ENCODE data around the gene TSPAN5.

Gene TSPAN5

DNA sequence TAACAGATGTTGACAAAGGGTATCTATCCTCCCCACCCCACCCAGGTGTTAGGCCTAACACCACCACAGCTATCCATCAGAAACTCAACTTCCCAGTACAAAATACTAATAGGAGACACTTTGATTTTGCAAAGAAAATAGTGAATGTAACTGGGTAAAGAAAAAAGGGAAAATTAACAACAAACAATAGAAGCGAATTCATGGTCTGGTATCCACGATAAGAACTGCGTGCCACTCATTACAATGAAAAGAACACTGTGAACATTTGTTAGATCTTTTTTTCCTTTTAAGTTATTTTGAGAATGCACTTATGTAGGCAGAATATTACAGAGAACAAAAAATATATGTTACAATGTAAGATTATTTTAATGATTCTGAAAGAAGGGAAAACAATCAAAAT, 12.0 kb downstream of the TSPAN5 start:
- no peak overlapping the region for H3K27ac Mint-ChIP-seq
- peaks cover 0 to 3% of the 10 kb centered on the region in 2 donors for H3K9me3 Mint-ChIP-seq
- no peak overlapping the region for H3K4me3 Mint-ChIP-seq
- ATAC-seq (replicated peaks), result no peak
- no peak for DNase-seq
- peaks cover 0 to 5% of the 10 kb centered on the region in 2 donors for H3K36me3 Mint-ChIP-seq
- peaks cover 3 to 13% of the 10 kb centered on the region in 2 donors for H3K4me1 Mint-ChIP-seq
- H3K27me3 Mint-ChIP-seq, result no peaks in the 10 kb centered on the region

DNA sequence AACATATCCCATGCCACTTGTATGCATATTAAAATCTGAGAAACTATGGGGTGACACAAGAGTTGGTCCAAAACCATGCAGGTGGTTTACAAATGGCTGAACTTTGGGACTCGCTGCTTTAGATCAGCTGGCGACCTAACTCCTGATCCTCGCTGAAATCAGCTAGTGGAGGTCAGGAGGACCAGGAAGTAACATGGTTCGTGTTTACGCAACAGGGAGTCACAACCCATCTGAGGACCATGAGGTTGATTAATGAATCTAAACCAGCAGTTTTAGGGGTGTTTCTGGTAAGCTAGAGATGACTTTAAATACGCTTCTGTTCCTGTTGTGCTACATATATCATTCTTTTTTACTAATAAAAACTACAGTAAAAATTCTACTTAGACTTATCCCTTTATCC, 12.9 kb downstream of the TSPAN5 start:
- peaks cover 0 to 3% of the 10 kb centered on the region in 2 donors for H3K9me3 Mint-ChIP-seq
- ATAC-seq (replicated peaks) (no peak), DNase-seq (no peak)
- H3K27me3 Mint-ChIP-seq, result no peaks in the 10 kb centered on the region
- H3K27ac Mint-ChIP-seq, result no peak overlapping the region
- peaks cover 0 to 5% of the 10 kb centered on the region in 2 donors for H3K36me3 Mint-ChIP-seq
- peaks cover 3 to 13% of the 10 kb centered on the region in 2 donors for H3K4me1 Mint-ChIP-seq
- no peak overlapping the region for H3K4me3 Mint-ChIP-seq

DNA sequence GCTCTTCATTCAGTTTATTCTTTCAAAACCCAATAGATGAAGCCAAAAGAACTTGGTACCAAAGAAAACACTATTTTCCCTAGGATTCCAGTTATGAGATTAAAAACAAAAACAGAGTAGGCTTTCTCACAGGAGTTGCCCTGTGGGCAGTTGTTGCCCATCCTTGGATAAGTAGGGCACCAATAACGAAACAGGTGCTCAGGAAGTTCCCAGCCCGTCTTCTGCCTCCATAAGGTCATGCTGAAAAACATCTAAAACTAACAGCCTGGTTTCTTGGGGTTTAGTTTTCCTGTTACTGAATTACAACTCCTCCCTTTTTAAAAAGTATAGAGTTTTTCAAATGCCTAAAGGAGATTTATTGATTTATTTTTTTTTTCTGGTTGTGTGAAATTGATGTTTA, 14.7 kb downstream of the TSPAN5 start:
- Mint-ChIP-seq H3K4me3 (no peak overlapping the region), H3K27ac (no peak overlapping the region), H3K4me1 (peaks cover 8 to 21% of the 10 kb centered on the region in 2 donors), H3K36me3 (peaks cover 0 to 2% of the 10 kb centered on the region in 2 donors), H3K27me3 (no peaks in the 10 kb centered on the region), H3K9me3 (peaks cover 0 to 2% of the 10 kb centered on the region in 2 donors)
- no peak for ATAC-seq (replicated peaks)
- DNase-seq, result no peak

DNA sequence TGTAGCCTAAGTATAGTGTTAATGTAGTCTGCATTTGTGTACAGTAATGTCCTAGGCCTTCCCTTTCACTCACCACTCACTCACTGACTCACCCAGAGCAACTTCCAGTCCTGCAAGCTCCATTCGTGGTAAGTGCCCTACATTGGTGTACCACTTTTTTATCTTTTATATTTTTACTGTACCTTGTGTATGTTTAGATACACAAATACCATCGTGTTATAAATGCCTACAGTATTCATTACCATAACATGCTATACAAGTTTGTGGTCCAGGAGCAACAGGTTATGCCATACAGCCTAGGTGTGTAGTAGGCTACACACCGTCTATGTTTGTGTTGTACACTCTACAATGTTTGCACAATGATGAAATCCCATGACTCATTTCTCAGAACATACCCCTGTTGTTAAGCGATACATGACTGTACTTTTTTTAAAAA, 15.4 kb downstream of the TSPAN5 start:
- peaks cover 11 to 21% of the 10 kb centered on the region in 2 donors for H3K4me1 Mint-ChIP-seq
- H3K27ac Mint-ChIP-seq, result no peak overlapping the region
- H3K36me3 Mint-ChIP-seq, result peaks cover 0 to 2% of the 10 kb centered on the region in 2 donors
- peaks cover 0 to 2% of the 10 kb centered on the region in 2 donors for H3K9me3 Mint-ChIP-seq
- DNase-seq, result no peak
- no peaks in the 10 kb centered on the region for H3K27me3 Mint-ChIP-seq
- no peak overlapping the region for H3K4me3 Mint-ChIP-seq
- no peak for ATAC-seq (replicated peaks)

DNA sequence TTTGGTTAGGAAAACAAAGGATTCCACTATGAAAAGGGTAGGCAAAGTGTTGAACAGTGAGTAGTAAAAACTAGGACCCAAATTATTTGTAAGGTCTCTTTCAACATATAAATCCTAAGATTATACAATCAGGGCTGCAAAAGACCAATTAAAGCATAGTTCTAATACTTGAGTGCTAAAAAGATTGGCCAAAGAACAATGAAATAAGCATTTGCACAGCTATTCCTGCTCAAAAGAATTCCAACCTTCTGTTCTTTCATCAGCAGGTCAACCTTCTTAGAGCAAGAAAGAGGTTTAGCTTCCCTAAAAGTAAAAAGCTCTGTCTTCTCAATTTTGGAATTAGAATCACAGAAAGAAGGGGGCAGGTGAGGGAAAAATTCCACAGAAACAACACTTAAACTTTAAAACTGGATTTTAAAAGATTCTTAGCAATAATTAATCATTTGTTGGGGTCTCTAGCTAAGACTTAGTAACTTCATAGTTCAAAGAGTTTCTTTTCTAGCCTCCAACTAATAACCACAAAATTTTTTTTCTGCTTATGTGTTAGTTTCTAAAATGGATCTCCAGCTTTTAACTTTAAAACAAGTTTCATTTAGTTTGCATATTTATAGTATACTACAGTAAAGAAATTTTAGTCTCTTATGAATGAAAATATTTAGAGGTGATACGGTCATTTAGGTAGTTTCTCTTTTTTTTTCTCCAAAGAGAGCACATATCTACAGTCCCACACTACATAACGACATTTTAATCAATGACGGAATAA, 16.3 kb downstream of the TSPAN5 start:
- Mint-ChIP-seq H3K36me3 (peaks cover 0 to 2% of the 10 kb centered on the region in 2 donors), H3K27ac (no peak overlapping the region), H3K4me1 (peaks cover 13 to 22% of the 10 kb centered on the region in 2 donors), H3K27me3 (no peaks in the 10 kb centered on the region), H3K4me3 (no peak overlapping the region), H3K9me3 (peaks cover 0 to 2% of the 10 kb centered on the region in 2 donors)
- no peak for ATAC-seq (replicated peaks)
- no peak for DNase-seq

DNA sequence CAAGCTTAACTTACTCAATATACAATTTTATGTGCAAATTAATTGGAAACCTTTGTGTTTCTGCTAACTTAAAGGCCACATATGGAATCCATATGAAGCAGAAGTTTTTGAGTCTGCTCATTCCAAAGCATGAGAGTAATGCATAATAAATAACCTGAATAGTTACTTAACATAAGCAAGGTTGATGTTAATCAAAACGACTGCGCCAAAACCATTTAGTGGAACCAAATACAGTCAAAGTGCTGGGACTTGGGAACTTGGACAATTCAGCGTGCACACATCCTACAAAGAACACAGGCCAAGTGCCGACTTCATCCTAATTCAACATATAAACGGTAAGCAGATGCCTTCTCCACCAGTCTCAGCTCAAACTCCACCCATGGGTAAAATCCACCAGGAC, 17.0 kb downstream of the TSPAN5 start:
- peaks cover 0 to 2% of the 10 kb centered on the region in 2 donors for H3K9me3 Mint-ChIP-seq
- no peak overlapping the region for H3K4me3 Mint-ChIP-seq
- peaks cover 12 to 26% of the 10 kb centered on the region in 2 donors for H3K4me1 Mint-ChIP-seq
- DNase-seq (no peak), ATAC-seq (replicated peaks) (no peak)
- H3K27me3 Mint-ChIP-seq, result no peaks in the 10 kb centered on the region
- H3K27ac Mint-ChIP-seq, result no peak overlapping the region
- peaks cover 0 to 2% of the 10 kb centered on the region in 2 donors for H3K36me3 Mint-ChIP-seq

DNA sequence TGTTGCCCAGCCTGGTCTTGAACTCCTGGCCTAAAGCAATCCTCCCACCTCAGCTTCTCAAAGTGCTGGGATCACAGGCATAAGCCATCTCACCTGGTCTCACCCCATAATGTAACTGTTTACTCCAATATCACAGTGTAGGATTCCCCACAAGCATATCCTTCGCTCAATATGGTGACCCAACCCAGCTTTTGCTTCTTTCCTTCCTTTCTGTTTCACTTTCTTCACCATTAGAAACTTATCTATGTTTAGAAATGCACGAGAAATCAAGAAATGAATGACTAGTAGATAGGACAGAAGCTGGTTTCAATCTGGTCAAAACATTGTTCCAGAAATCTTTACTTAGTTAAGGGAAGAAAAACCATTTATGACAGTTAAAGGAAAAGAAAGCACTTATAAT, 18.9 kb downstream of the TSPAN5 start:
- DNase-seq (no peak), ATAC-seq (replicated peaks) (peak; percentile 31 to 34)
- H3K36me3 Mint-ChIP-seq, result peaks cover 0 to 2% of the 10 kb centered on the region in 2 donors
- H3K9me3 Mint-ChIP-seq, result peaks cover 0 to 2% of the 10 kb centered on the region in 2 donors
- peak overlapping the region in 1 of 2 donors; percentile 49 for H3K4me3 Mint-ChIP-seq
- peaks cover 10 to 22% of the 10 kb centered on the region in 2 donors for H3K4me1 Mint-ChIP-seq
- peak overlapping the region; percentile 11 for H3K27ac Mint-ChIP-seq
- no peaks in the 10 kb centered on the region for H3K27me3 Mint-ChIP-seq

DNA sequence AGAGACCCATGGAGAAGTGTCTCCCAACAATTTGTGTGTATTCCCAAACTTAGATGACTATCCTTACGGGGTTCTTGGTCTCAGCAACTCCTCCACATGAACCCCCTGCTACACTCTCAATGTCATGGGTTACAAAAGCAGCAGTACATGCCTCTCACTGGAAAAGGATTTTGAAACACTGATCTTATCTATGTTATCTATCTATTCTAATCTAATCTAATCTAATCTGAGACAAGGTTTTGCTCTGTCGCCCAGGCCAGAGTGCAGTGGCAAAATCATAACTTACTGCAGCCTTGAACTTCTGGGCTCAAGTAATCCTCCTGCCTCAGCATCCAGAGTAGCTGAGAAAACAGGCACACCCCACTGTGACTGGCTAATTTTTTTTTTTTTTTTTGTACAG, 19.3 kb downstream of the TSPAN5 start:
- Mint-ChIP-seq H3K4me3 (no peak overlapping the region), H3K9me3 (peaks cover 0 to 2% of the 10 kb centered on the region in 2 donors), H3K4me1 (peaks cover 10 to 21% of the 10 kb centered on the region in 2 donors), H3K36me3 (peaks cover 0 to 2% of the 10 kb centered on the region in 2 donors), H3K27me3 (no peaks in the 10 kb centered on the region), H3K27ac (no peak overlapping the region)
- ATAC-seq (replicated peaks) (no peak), DNase-seq (no peak)

DNA sequence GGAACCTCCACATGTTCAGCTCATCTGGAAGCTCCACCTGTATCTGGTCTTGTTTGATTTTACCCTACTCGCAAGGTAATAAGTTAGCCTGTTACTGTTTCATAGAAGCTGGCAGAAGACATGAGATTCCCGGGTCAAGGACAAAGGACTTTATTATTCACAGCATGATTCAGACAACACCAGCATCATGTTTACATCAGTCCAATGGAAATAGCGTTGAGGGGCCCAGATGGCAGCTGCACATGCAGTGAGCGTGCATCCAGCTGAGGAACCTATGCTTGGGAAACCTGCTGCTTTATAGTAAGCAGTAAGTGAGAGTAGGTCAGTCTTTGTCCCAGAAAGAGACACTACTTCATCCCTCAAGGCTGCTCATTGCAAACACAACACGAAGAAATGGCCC, 19.8 kb downstream of the TSPAN5 start:
- peaks cover 0 to 2% of the 10 kb centered on the region in 2 donors for H3K9me3 Mint-ChIP-seq
- no peak overlapping the region for H3K4me3 Mint-ChIP-seq
- H3K27ac Mint-ChIP-seq, result no peak overlapping the region
- no peaks in the 10 kb centered on the region for H3K27me3 Mint-ChIP-seq
- peaks cover 0 to 2% of the 10 kb centered on the region in 2 donors for H3K36me3 Mint-ChIP-seq
- ATAC-seq (replicated peaks), result no peak
- DNase-seq, result no peak
- peaks cover 10 to 16% of the 10 kb centered on the region in 2 donors for H3K4me1 Mint-ChIP-seq

DNA sequence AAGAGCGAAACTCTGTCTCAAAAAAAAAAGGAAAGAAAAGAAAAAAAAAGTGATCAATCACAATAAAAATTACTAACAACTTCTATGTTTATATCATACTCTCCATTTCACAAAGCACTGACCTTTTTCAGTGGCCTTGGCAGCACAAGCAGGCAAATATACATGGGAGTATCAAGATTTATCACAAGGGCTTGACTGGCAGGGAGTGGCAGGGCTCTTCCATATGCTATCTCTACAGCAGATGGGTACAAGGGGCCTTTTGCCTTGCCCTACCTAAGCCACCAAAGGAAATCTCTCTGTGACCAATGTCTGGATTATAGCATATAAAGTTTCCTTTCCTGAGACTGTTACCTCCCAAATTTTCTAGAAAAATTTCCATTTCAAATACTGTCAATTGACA, 24.4 kb downstream of the TSPAN5 start:
- ATAC-seq (replicated peaks) (no peak), DNase-seq (no peak)
- Mint-ChIP-seq H3K4me1 (peaks cover 6 to 9% of the 10 kb centered on the region in 2 donors), H3K9me3 (no peaks in the 10 kb centered on the region), H3K27me3 (no peaks in the 10 kb centered on the region), H3K36me3 (peaks cover 1 to 5% of the 10 kb centered on the region in 2 donors), H3K27ac (peak overlapping the region; percentile 4), H3K4me3 (no peak overlapping the region)

DNA sequence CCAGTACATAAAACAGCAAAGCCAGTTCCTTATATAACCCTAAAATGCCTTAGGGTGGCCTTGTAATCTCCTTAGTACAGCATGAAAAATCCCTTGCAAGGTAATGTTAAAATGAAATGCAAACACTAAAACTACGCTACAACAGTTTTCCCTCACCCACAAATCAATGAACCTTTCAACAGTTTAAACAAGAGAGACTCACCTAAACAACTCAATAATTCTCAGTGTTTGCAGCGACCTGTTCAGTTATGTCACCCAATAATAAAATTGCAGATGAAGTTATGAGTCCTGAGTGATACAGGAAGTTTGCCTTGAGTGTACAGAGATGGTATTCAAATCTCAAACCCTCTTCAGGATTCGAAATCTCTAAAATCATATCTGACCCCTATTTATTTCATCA, 25.3 kb downstream of the TSPAN5 start:
- peaks cover 1 to 5% of the 10 kb centered on the region in 2 donors for H3K36me3 Mint-ChIP-seq
- ATAC-seq (replicated peaks) (no peak), DNase-seq (no peak)
- peaks cover 6% of the 10 kb centered on the region in 2 donors for H3K4me1 Mint-ChIP-seq
- no peaks in the 10 kb centered on the region for H3K9me3 Mint-ChIP-seq
- no peaks in the 10 kb centered on the region for H3K27me3 Mint-ChIP-seq
- no peak overlapping the region for H3K27ac Mint-ChIP-seq
- H3K4me3 Mint-ChIP-seq, result no peak overlapping the region

DNA sequence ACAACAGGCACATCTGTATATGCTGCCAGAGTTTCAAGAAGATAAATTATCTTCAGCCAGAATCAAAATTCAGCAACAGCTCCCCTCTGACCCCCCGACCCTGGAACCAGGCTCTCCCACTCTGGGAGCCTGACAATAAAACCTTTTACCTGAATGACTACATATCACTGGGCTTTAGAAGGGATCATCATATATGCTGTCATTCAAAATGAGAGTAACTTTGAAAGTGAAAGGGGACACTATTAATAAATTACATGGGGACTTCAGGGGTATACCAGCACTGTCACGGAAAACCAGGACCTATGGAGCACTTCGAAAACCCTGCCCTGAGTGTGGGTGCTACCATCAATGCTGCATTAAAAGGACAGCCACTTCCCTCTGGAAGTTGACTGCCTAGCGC, 26.2 kb downstream of the TSPAN5 start:
- Mint-ChIP-seq H3K27ac (no peak overlapping the region), H3K36me3 (peaks cover 1 to 5% of the 10 kb centered on the region in 2 donors), H3K27me3 (no peaks in the 10 kb centered on the region), H3K4me3 (no peak overlapping the region), H3K4me1 (peaks cover 4 to 12% of the 10 kb centered on the region in 2 donors), H3K9me3 (no peaks in the 10 kb centered on the region)
- ATAC-seq (replicated peaks), result no peak
- no peak for DNase-seq

DNA sequence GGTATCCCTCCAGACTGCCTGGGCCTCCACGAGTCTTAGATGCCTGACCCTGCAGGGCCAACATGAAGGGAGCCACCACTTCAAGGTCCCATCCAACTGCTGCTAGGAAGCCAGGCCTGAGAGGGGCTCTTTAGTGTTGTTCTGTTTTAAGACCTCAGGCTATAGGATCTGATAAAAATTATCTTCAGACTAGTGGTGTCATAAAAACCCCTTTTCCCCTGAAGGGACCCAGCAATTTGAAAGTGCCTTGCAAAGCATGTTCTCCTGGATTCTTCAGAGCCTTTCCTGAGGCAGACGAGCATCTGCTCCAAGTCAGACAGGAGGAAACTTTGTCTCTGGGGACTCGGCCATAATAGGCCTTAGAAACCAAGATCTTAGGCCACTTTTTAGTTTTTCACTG, 26.9 kb downstream of the TSPAN5 start:
- H3K27me3 Mint-ChIP-seq, result no peaks in the 10 kb centered on the region
- H3K4me3 Mint-ChIP-seq, result no peak overlapping the region
- no peak for DNase-seq
- no peak overlapping the region for H3K27ac Mint-ChIP-seq
- H3K36me3 Mint-ChIP-seq, result peaks cover 1 to 5% of the 10 kb centered on the region in 2 donors
- H3K9me3 Mint-ChIP-seq, result no peaks in the 10 kb centered on the region
- no peak for ATAC-seq (replicated peaks)
- H3K4me1 Mint-ChIP-seq, result peaks cover 4 to 10% of the 10 kb centered on the region in 2 donors

DNA sequence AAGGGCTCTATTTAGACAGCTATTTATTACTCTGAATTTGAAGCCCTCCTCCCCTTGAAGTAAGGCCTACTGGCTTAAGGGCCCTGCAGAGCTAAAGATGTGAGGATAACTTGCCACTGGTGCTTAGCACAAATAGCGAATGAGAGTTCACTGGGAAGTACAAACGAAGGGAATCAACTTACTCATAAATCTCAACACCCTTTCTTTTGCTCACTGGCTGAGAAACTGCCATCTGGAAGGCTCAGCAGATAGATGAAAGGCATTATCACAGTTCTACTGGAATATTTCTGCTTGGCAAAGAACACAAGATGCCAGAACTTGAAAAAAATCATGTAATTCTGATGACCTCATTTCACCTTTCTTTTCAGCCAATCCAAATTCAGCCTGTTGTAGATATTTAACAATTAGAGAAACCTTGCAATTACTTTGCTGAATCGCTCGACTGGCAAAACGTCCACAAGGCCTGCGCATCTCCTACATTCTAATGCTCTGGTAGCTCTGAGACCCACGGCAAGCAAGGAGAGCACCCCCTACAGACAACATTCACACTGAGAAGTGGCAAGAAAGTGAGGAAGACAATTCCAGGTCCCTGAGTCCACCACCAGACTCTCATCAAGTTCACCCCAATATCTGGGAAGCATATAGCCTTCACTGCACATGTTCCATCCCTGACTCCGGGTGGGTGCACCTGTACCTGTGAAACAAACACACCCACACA, 27.5 kb downstream of the TSPAN5 start:
- no peak for DNase-seq
- Mint-ChIP-seq H3K4me3 (no peak overlapping the region), H3K27ac (no peak overlapping the region), H3K9me3 (no peaks in the 10 kb centered on the region), H3K27me3 (no peaks in the 10 kb centered on the region), H3K4me1 (peaks cover 8 to 15% of the 10 kb centered on the region in 2 donors), H3K36me3 (peaks cover 1 to 5% of the 10 kb centered on the region in 2 donors)
- ATAC-seq (replicated peaks), result no peak

All from stimulated activated naive B cell treated with anti-CD40 and anti-IgM and Interleukin-4, amounts not matched to agents 10 μg/mL and 1 μg/mL and 100 μg/mL, for 72 hours (primary cell).